IMR-90 (cell line): ENCODE results near the gene KRTAP9-1. TPM values are rescaled to one million over a fixed set of nuclear protein-coding genes. Genes with fewer than 3 reads are reported as not detected.

Experiments
- ATAC-seq: fragments of 200-7000 bp; cut with Tn5 transposase; 2 replicates; pipeline ENCODE4 v1.9.1; 2020; ENCODE audit warnings: low read depth, mild to moderate bottlenecking, moderate library complexity
- BruUV-seq: library from RNA; stranded (reverse); fragments of 400-500 nt; replicated peaks from 2 replicates; lab custom pipeline; 2021; lab: Mats Ljungman, UMichigan
- CTCF ChIA-PET: fragments of 300-600 bp; formaldehyde crosslinking; extraction: SDS; loops from one replicate; lab custom pipeline; 2021; ENCODE audit warnings: antibody characterized with exemption; lab: Yijun Ruan, JAX
- POLR2A ChIA-PET: fragments of 300-600 bp; sonication (Branson Sonifier 250); formaldehyde crosslinking; loops from one replicate; lab custom pipeline; 2022; ENCODE audit warnings: antibody characterized with exemption; ENCODE audit not compliant: unreplicated experiment; lab: Charles Lee
- DNase-seq: peaks from one replicate; pipeline ENCODE4 v3.0.0; 2013
- H2AFZ ChIP-seq: replicated peaks from 2 replicates; pipeline ENCODE3; 2013; ENCODE audit warnings: low read length, mild to moderate bottlenecking; ENCODE audit not compliant: poor library complexity
- H2AK5ac ChIP-seq: 2 replicates; pipeline ENCODE4 v1.6.1; 2013; ENCODE audit warnings: low read depth, low read length, inconsistent platforms
- H2AK9ac ChIP-seq: replicated peaks from 2 replicates; pipeline ENCODE3; 2013; ENCODE audit warnings: mild to moderate bottlenecking, low read depth, low read length, moderate library complexity; ENCODE audit not compliant: poor library complexity
- H2BK120ac ChIP-seq: 2 replicates; pipeline ENCODE4 v1.6.1; 2013; ENCODE audit warnings: low read depth, low read length, inconsistent platforms
- H2BK15ac ChIP-seq: 3 replicates; pipeline ENCODE4 v1.6.1; 2013; ENCODE audit warnings: low read depth, low read length, inconsistent platforms
- H2BK20ac ChIP-seq: 2 replicates; pipeline ENCODE4 v1.6.1; 2013; ENCODE audit warnings: low read depth, mild to moderate bottlenecking, inconsistent platforms, low read length, moderate library complexity
- H2BK5ac ChIP-seq: 2 replicates; pipeline ENCODE4 v1.6.1; 2013; ENCODE audit warnings: mild to moderate bottlenecking, low read depth, low read length, inconsistent platforms; ENCODE audit not compliant: poor library complexity, severe bottlenecking
- H3K14ac ChIP-seq: replicated peaks from 2 replicates; pipeline ENCODE4 v1.6.1; 2013; ENCODE audit warnings: low read depth, low read length, inconsistent platforms
- H3K18ac ChIP-seq: 2 replicates; pipeline ENCODE4 v1.6.1; 2013; ENCODE audit warnings: low read depth, low read length, control low read depth
- H3K23ac ChIP-seq: 2 replicates; pipeline ENCODE4 v1.6.1; 2013; ENCODE audit warnings: low read depth, low read length, inconsistent platforms
- H3K27ac ChIP-seq: 2 replicates; pipeline ENCODE4 v1.5.1; 2013; ENCODE audit warnings: mild to moderate bottlenecking, control low read depth, low read length; ENCODE audit not compliant: insufficient read depth
- H3K27me3 ChIP-seq: 2 replicates; pipeline ENCODE4 v1.6.1; 2013; ENCODE audit warnings: low read length; ENCODE audit not compliant: control insufficient read depth, insufficient read depth
- H3K36me3 ChIP-seq: 2 replicates; pipeline ENCODE4 v1.6.1; 2013; ENCODE audit warnings: low read length, mixed read lengths; ENCODE audit not compliant: control insufficient read depth, insufficient read depth
- H3K4ac ChIP-seq: 2 replicates; pipeline ENCODE4 v1.6.1; 2013; ENCODE audit warnings: low read depth, low read length, inconsistent platforms
- H3K4me1 ChIP-seq: 2 replicates; pipeline ENCODE4 v1.6.1; 2013; ENCODE audit warnings: low read length, mixed read lengths; ENCODE audit not compliant: control insufficient read depth, insufficient read depth
- H3K4me2 ChIP-seq: 2 replicates; pipeline ENCODE4 v1.6.1; 2013; ENCODE audit warnings: low read depth, mild to moderate bottlenecking, control low read depth, low read length, moderate library complexity
- H3K4me3 ChIP-seq: 2 replicates; pipeline ENCODE4 v1.5.1; 2013; ENCODE audit warnings: low read depth, mild to moderate bottlenecking, control low read depth, low read length, moderate library complexity; ENCODE audit not compliant: insufficient read depth
- H3K56ac ChIP-seq: 2 replicates; pipeline ENCODE4 v1.6.1; 2013; ENCODE audit warnings: low read length, inconsistent platforms; ENCODE audit not compliant: insufficient read depth; ENCODE audit errors: extremely low read depth
- H3K79me1 ChIP-seq, 2 experiments: 2 replicates each; pipeline ENCODE4 v1.6.1; 2013; ENCODE audit warnings: low read length in 2 of 2, inconsistent platforms in 1 of 2, low read depth in 1 of 2
- H3K9ac ChIP-seq: 2 replicates; pipeline ENCODE4 v1.6.1; 2013; ENCODE audit warnings: low read depth, low read length, control low read depth
- H3K9me1 ChIP-seq: 2 replicates; pipeline ENCODE4 v1.6.1; 2013; ENCODE audit warnings: low read length, inconsistent platforms; ENCODE audit not compliant: insufficient read depth
- H3K9me3 ChIP-seq: 2 replicates; pipeline ENCODE4 v1.6.1; 2013; ENCODE audit warnings: low read length; ENCODE audit not compliant: control insufficient read depth, insufficient read depth
- H4K20me1 ChIP-seq: 2 replicates; pipeline ENCODE4 v1.6.1; 2013; ENCODE audit warnings: low read length, inconsistent platforms; ENCODE audit not compliant: insufficient read depth
- H4K5ac ChIP-seq: 2 replicates; pipeline ENCODE4 v1.6.1; 2013; ENCODE audit warnings: mild to moderate bottlenecking, low read depth, low read length, control low read depth
- H4K8ac ChIP-seq, 2 experiments: 2 replicates each; pipeline ENCODE4 v1.6.1; 2013; ENCODE audit warnings: low read depth in 2 of 2, low read length in 2 of 2, control low read depth in 1 of 2, inconsistent platforms in 1 of 2
- H4K91ac ChIP-seq: 2 replicates; pipeline ENCODE4 v1.6.1; 2013; ENCODE audit warnings: low read depth, low read length, inconsistent platforms; ENCODE audit not compliant: insufficient read depth
- BHLHE40 ChIP-seq: fragments of 150-350 bp; IDR thresholded peaks from 2 replicates; pipeline ENCODE4 v1.6.1; 2016; ENCODE audit warnings: mild to moderate bottlenecking, low read depth, low read length
- CEBPB ChIP-seq: IDR thresholded peaks from 2 replicates; pipeline ENCODE4 v1.6.1; 2012; ENCODE audit warnings: low read depth, low read length, improper control_type of control experiment
- FOS ChIP-seq: fragments of 150-350 bp; IDR thresholded peaks from 2 replicates; pipeline ENCODE4 v1.6.1; 2016; ENCODE audit warnings: low read depth, low read length
- MAZ ChIP-seq: IDR thresholded peaks from 2 replicates; pipeline ENCODE4 v1.6.1; 2012; ENCODE audit warnings: low read depth, mild to moderate bottlenecking, low read length, improper control_type of control experiment, moderate library complexity, borderline replicate concordance
- MXI1 ChIP-seq: IDR thresholded peaks from 2 replicates; pipeline ENCODE4 v1.6.1; 2012; ENCODE audit warnings: low read depth, mild to moderate bottlenecking, low read length, moderate library complexity, borderline replicate concordance
- NFE2L2 ChIP-seq: fragments of 150-350 bp; IDR thresholded peaks from 2 replicates; pipeline ENCODE4 v1.6.1; 2016; ENCODE audit warnings: low read depth, mild to moderate bottlenecking, low read length
- POLR2A ChIP-seq: IDR thresholded peaks from 2 replicates; pipeline ENCODE4 v1.6.1; 2012; ENCODE audit warnings: mild to moderate bottlenecking, low read depth, low read length
- RAD21 ChIP-seq: IDR thresholded peaks from 2 replicates; pipeline ENCODE4 v1.6.1; 2012; ENCODE audit warnings: low read length, improper control_type of control experiment
- RCOR1 ChIP-seq: IDR thresholded peaks from 2 replicates; pipeline ENCODE4 v1.6.1; 2012; ENCODE audit warnings: mild to moderate bottlenecking, low read length, improper control_type of control experiment; ENCODE audit not compliant: insufficient replicate concordance
- RFX5 ChIP-seq: IDR thresholded peaks from 2 replicates; pipeline ENCODE4 v1.8.0; 2012; ENCODE audit warnings: low read depth, mild to moderate bottlenecking, low read length, moderate library complexity
- SMC3 ChIP-seq: fragments of 150-350 bp; IDR thresholded peaks from 2 replicates; pipeline ENCODE4 v1.6.1; 2016; ENCODE audit warnings: low read depth, mild to moderate bottlenecking, antibody characterized with exemption, low read length, moderate library complexity
- WGBS, 2 experiments: methylation state at CpG; one replicate each; pipeline versions ENCODE4 v1.1.5 to v1.1.7; 2013; ENCODE audit warnings: missing lambda C conversion rate in 2 of 2; ENCODE audit not compliant: insufficient read length in 1 of 2; ENCODE audit errors: extremely low coverage in 2 of 2; 5-methylcytosine and 5-hydroxymethylcytosine counted together
- dilution Hi-C: fragments of 300-500 bp; cut with HindIII; formaldehyde crosslinking; loops from one replicate; pipeline ENCODE4 v1.14.3; 2018; ENCODE audit warnings: low sequenced_read_pairs; ENCODE audit not compliant: unreplicated experiment
- in situ Hi-C: fragments of 300-500 bp; cut with MboI; formaldehyde crosslinking; loops from 3 replicates; pipeline ENCODE4 v1.14.3; 2019; ENCODE audit warnings: low sequenced_read_pairs, inconsistent platforms, mixed read lengths
- intact Hi-C: fragments of 100-400 bp; cut with micrococcal nuclease; formaldehyde crosslinking; loops from 2 replicates; pipeline ENCODE4 v1.10.0; 2022
- polyA plus RNA-seq, 3 experiments: library from polyadenylated mRNA; depleted of rRNA; stranded (reverse); fragments of >200 nt; gene quantifications; 2 replicates each; pipeline ENCODE4 v1.2.3, GENCODE V29; 2012; ENCODE audit warnings: low replicate concordance in 1 of 3
- total RNA-seq: library from RNA; depleted of rRNA; stranded (reverse); fragments of >200 nt; gene quantifications from 2 replicates; pipeline ENCODE4 v1.2.3, GENCODE V29; 2012
- TF ChIP-seq, protein P1 (sequence below): conservative IDR thresholded peaks from 2 replicates; pipeline ENCODE4 v1.5.1; 2012; ENCODE audit warnings: mild to moderate bottlenecking, low read depth, low read length, improper control_type of control experiment
- TF ChIP-seq, protein P2 (sequence below): fragments of 150-350 bp; IDR thresholded peaks from 2 replicates; pipeline ENCODE4 v1.6.1; 2016; ENCODE audit warnings: low read depth, mild to moderate bottlenecking, low read length, moderate library complexity, borderline replicate concordance

The KRTAP9-1 gene
- total and polyA plus RNA-seq, 2 of the 4 experiments (the other 2 are of a cell fraction), result not detected

DNA sequence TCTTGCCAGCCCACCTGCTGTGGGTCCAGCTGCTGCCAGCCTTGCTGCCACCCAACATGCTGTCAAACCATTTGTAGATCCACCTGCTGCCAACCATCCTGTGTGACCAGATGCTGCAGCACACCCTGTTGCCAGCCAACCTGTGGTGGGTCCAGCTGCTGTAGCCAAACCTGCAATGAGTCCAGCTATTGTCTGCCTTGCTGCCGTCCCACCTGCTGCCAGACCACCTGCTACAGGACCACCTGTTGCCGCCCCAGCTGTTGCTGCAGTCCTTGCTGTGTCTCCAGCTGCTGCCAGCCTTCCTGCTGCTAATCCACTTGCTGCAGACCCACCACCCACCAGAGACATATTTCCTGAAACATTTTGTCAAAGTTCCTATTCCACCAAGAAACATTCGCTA, 641 bp downstream of the KRTAP9-1 start:
- CTCF ChIA-PET, result interaction anchor here (0.8 kb wide), 1 partner anchor 9 kb away, joined by 3 read pairs; no protein-coding TSS in a partner anchor
- intact Hi-C loops, result no loop called here
- Histone ChIP-seq H3K23ac (no peak overlapping the region), H3K4me3 (no peak overlapping the region), H2BK120ac (no peak overlapping the region), H4K91ac (no peak overlapping the region), H3K9me3 (no peaks in the 10 kb centered on the region; the same call in 1 of the 2 replicates), H3K14ac (no peak overlapping the region), H2AK9ac (no peak overlapping the region), H3K9ac (no peak overlapping the region), H2AFZ (no peak overlapping the region), H3K27ac (no peak overlapping the region), H3K9me1 (no peaks in the 10 kb centered on the region), H4K20me1 (no peaks in the 10 kb centered on the region), H3K18ac (no peak overlapping the region), H2BK15ac (no peak overlapping the region), H3K36me3 (no peaks in the 10 kb centered on the region), H4K8ac (no peak overlapping the region), H3K79me1 (no peaks in the 10 kb centered on the region), H3K4me2 (no peak overlapping the region), H3K4ac (no peak overlapping the region), H3K4me1 (no peaks in the 10 kb centered on the region), H4K5ac (no peak overlapping the region), H2BK5ac (no peak overlapping the region), H3K27me3 (peaks cover 6% of the 10 kb centered on the region), H3K56ac (no peak overlapping the region), H2AK5ac (no peak overlapping the region), H2BK20ac (no peak overlapping the region)
- dilution Hi-C loops, result no loop called here
- DNase-seq (no peak), ATAC-seq (no peak)
- TF ChIP-seq NFE2L2, result no peak
- TF ChIP-seq SMC3, result no peak
- TF ChIP-seq BHLHE40, result no peak
- TF ChIP-seq POLR2A, result no peak
- no peak for TF ChIP-seq RAD21
- TF ChIP-seq MXI1, result no peak
- TF ChIP-seq, protein P1, sequence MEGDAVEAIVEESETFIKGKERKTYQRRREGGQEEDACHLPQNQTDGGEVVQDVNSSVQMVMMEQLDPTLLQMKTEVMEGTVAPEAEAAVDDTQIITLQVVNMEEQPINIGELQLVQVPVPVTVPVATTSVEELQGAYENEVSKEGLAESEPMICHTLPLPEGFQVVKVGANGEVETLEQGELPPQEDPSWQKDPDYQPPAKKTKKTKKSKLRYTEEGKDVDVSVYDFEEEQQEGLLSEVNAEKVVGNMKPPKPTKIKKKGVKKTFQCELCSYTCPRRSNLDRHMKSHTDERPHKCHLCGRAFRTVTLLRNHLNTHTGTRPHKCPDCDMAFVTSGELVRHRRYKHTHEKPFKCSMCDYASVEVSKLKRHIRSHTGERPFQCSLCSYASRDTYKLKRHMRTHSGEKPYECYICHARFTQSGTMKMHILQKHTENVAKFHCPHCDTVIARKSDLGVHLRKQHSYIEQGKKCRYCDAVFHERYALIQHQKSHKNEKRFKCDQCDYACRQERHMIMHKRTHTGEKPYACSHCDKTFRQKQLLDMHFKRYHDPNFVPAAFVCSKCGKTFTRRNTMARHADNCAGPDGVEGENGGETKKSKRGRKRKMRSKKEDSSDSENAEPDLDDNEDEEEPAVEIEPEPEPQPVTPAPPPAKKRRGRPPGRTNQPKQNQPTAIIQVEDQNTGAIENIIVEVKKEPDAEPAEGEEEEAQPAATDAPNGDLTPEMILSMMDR, result no peak
- TF ChIP-seq CEBPB, result no peak
- no peak for TF ChIP-seq RFX5
- TF ChIP-seq, protein P2, sequence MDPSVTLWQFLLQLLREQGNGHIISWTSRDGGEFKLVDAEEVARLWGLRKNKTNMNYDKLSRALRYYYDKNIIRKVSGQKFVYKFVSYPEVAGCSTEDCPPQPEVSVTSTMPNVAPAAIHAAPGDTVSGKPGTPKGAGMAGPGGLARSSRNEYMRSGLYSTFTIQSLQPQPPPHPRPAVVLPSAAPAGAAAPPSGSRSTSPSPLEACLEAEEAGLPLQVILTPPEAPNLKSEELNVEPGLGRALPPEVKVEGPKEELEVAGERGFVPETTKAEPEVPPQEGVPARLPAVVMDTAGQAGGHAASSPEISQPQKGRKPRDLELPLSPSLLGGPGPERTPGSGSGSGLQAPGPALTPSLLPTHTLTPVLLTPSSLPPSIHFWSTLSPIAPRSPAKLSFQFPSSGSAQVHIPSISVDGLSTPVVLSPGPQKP, result no peak
- TF ChIP-seq FOS, result no peak
- no peak for TF ChIP-seq RCOR1
- TF ChIP-seq MAZ, result no peak
- BruUV-seq, result no TSS peak
- in situ Hi-C loops, result no loop called here
- WGBS, 2 experiments, result 76% methylated on average over 3 of the region's 3 CpGs; no CpG with 5 or more reads in 1 of the 2 experiments
- POLR2A ChIA-PET, result no interaction called here
